Liver (tissue), 2 donors: ENCODE results near the gene YPEL5.

Source experiments
- CTCF ChIP-seq: fragments of 150-350 bp; IDR thresholded peaks from 2 replicates; pipeline ENCODE4 v1.5.1; 2017; ENCODE audit warnings: improper control_type of control experiment, low read depth, low read length; ENCODE audit not compliant: missing input control
- MAX ChIP-seq: IDR thresholded peaks from 2 replicates; pipeline ENCODE4 v1.6.1; 2016; ENCODE audit warnings: antibody characterized with exemption
- YY1 ChIP-seq: IDR thresholded peaks from 2 replicates; pipeline ENCODE4 v1.6.1; 2016; ENCODE audit warnings: antibody characterized with exemption, mild to moderate bottlenecking
- donor health status: healthy.

GRCh38 chr2:30208453-30208852 is 61.6 kb downstream of the YPEL5 start:
- TF ChIP-seq CTCF, result peak; percentile 94
- TF ChIP-seq YY1, result no peak
- TF ChIP-seq MAX, result no peak
